H1 (cell line): ENCODE measurements around the gene ZNF548. TPM values are rescaled to one million over a fixed set of nuclear protein-coding genes. Genes with fewer than 3 reads are reported as not detected.

Experiments
- CTCF ChIA-PET: fragments of 300-600 bp; sonication (Branson Sonifier 250); formaldehyde crosslinking; loops from one replicate; lab custom pipeline; 2021; ENCODE audit not compliant: partially characterized antibody; lab: Charles Lee
- POLR2A ChIA-PET: fragments of 300-600 bp; sonication (Branson Sonifier 250); formaldehyde crosslinking; loops from one replicate; lab custom pipeline; 2021; ENCODE audit warnings: inconsistent platforms; ENCODE audit not compliant: partially characterized antibody; lab: Charles Lee
- DNase-seq, 2 experiments: peaks; one replicate each; pipeline versions ENCODE4 v3.0.0 to v3.0.0-alpha.2; 2010 to 2022; ENCODE audit warnings: low spot score in 2 of 2, low read depth in 1 of 2, mixed read lengths in 1 of 2
- FAIRE-seq: peaks from 2 replicates; lab custom pipeline; 2011; peaks lifted over from hg19 to GRCh38; lab: Jason Lieb, UNC
- H2AFZ ChIP-seq: 2 replicates; pipeline ENCODE4 v1.8.1; 2012; ENCODE audit warnings: low read length, inconsistent platforms
- H2AK5ac ChIP-seq: 2 replicates; pipeline ENCODE4 v1.6.1; 2013; ENCODE audit warnings: low read depth, low read length
- H2BK120ac ChIP-seq: replicated peaks from 2 replicates; pipeline ENCODE3; 2013; ENCODE audit warnings: low read depth, low read length, inconsistent platforms
- H2BK12ac ChIP-seq: 2 replicates; pipeline ENCODE4 v1.6.1; 2013; ENCODE audit warnings: low read depth, low read length
- H2BK15ac ChIP-seq: 2 replicates; pipeline ENCODE4 v1.6.1; 2013; ENCODE audit warnings: low read length
- H2BK20ac ChIP-seq: 2 replicates; pipeline ENCODE4 v1.6.1; 2013; ENCODE audit warnings: low read length
- H2BK5ac ChIP-seq: 2 replicates; pipeline ENCODE4 v1.6.1; 2013; ENCODE audit warnings: low read depth, low read length
- H3K14ac ChIP-seq: 2 replicates; pipeline ENCODE4 v1.6.1; 2013; ENCODE audit warnings: inconsistent platforms; ENCODE audit not compliant: insufficient read length
- H3K18ac ChIP-seq: 2 replicates; pipeline ENCODE4 v1.6.1; 2013; ENCODE audit warnings: low read length; ENCODE audit errors: extremely low read depth
- H3K23ac ChIP-seq: 2 replicates; pipeline ENCODE4 v1.6.1; 2013; ENCODE audit warnings: inconsistent platforms; ENCODE audit not compliant: insufficient read length
- H3K23me2 ChIP-seq: 2 replicates; pipeline ENCODE4 v1.6.1; 2013; ENCODE audit warnings: low read depth, low read length
- H3K27ac ChIP-seq: 2 replicates; pipeline ENCODE4 v1.6.1; 2011; ENCODE audit warnings: low read depth, low read length, inconsistent platforms
- H3K27me3 ChIP-seq, 4 experiments: replicated peaks in 1 of 4; 1 replicate in 1 of 4; 2 replicates in 3 of 4; pipeline versions ENCODE4 v1.6.1 to v1.8.1; 2011 to 2013; ENCODE audit warnings: low read length in 3 of 4, mild to moderate bottlenecking in 3 of 4, inconsistent platforms in 2 of 4, mixed read lengths in 2 of 4, moderate library complexity in 1 of 4; ENCODE audit not compliant: control insufficient read depth in 3 of 4, insufficient read depth in 3 of 4; ENCODE audit errors: extremely low read depth in 1 of 4
- H3K36me3 ChIP-seq, 4 experiments: 2 replicates each; pipeline versions ENCODE4 v1.6.1 to v1.8.1; 2011 to 2013; ENCODE audit warnings: mild to moderate bottlenecking in 4 of 4, low read length in 3 of 4, moderate library complexity in 2 of 4, control low read depth in 1 of 4, inconsistent platforms in 1 of 4; ENCODE audit not compliant: insufficient read depth in 4 of 4, control insufficient read depth in 2 of 4
- H3K4ac ChIP-seq: replicated peaks from 2 replicates; pipeline ENCODE3; 2013; ENCODE audit warnings: low read length, low read depth, mixed read lengths, inconsistent platforms; ENCODE audit not compliant: insufficient read length
- H3K4me1 ChIP-seq, 4 experiments: replicated peaks in 1 of 4; 1 replicate in 1 of 4; 2 replicates in 3 of 4; pipeline versions ENCODE4 v1.6.1 to v1.8.1; 2011 to 2013; ENCODE audit warnings: low read length in 3 of 4, inconsistent platforms in 2 of 4, mixed read lengths in 1 of 4; ENCODE audit not compliant: insufficient read depth in 4 of 4, control insufficient read depth in 3 of 4
- H3K4me2 ChIP-seq, 2 experiments: 2 replicates each; pipeline versions ENCODE4 v1.6.1 to v1.8.1; 2011 to 2013; ENCODE audit warnings: low read depth in 2 of 2, low read length in 2 of 2, control low read depth in 1 of 2, inconsistent platforms in 1 of 2, mild to moderate bottlenecking in 1 of 2; ENCODE audit not compliant: insufficient read depth in 1 of 2
- H3K4me3 ChIP-seq, 4 experiments: fragments of 200-600, 300-600 bp in 1 of 4; sonication (generic), shearing (Covaris generic), sonication (Bioruptor Twin) in 1 of 4; 2 replicates each; pipeline versions ENCODE4 v1.5.1 to v1.8.1; 2011 to 2016; ENCODE audit warnings: low read length in 4 of 4, low read depth in 3 of 4, control low read depth in 2 of 4, inconsistent platforms in 2 of 4, mild to moderate bottlenecking in 2 of 4, mixed read lengths in 1 of 4, moderate library complexity in 1 of 4; ENCODE audit not compliant: insufficient read depth in 2 of 4; ENCODE audit errors: extremely low read depth in 1 of 4
- H3K56ac ChIP-seq: replicated peaks from 2 replicates; pipeline ENCODE3; 2013; ENCODE audit warnings: low read depth, mild to moderate bottlenecking, mixed read lengths, low read length, inconsistent platforms; ENCODE audit not compliant: insufficient read length
- H3K79me1 ChIP-seq: 2 replicates; pipeline ENCODE4 v1.6.1; 2013; ENCODE audit warnings: low read depth, low read length, control low read depth
- H3K79me2 ChIP-seq, 2 experiments: 2 replicates each; pipeline versions ENCODE4 v1.6.1 to v1.8.1; 2012 to 2013; ENCODE audit warnings: low read length in 2 of 2, mild to moderate bottlenecking in 2 of 2, inconsistent platforms in 1 of 2; ENCODE audit not compliant: insufficient read depth in 2 of 2, control insufficient read depth in 1 of 2
- H3K9ac ChIP-seq, 4 experiments: replicated peaks in 1 of 4; 1 replicate in 1 of 4; 2 replicates in 3 of 4; pipeline versions ENCODE4 v1.6.1 to v1.8.1; 2011 to 2013; ENCODE audit warnings: low read depth in 3 of 4, low read length in 3 of 4, control low read depth in 2 of 4, mild to moderate bottlenecking in 2 of 4, moderate library complexity in 2 of 4, inconsistent platforms in 1 of 4; ENCODE audit errors: extremely low read depth in 1 of 4
- H3K9me3 ChIP-seq, 2 experiments: 2 replicates each; pipeline versions ENCODE4 v1.6.1 to v1.8.1; 2012 to 2013; ENCODE audit warnings: mild to moderate bottlenecking in 2 of 2, moderate library complexity in 2 of 2, control low read depth in 1 of 2, inconsistent platforms in 1 of 2, low read depth in 1 of 2, low read length in 1 of 2, mixed read lengths in 1 of 2; ENCODE audit not compliant: insufficient read depth in 2 of 2
- H4K20me1 ChIP-seq, 2 experiments: replicated peaks in 1 of 2; 2 replicates each; pipeline versions ENCODE3 to v1.8.1; 2011 to 2013; ENCODE audit warnings: inconsistent platforms in 2 of 2, low read length in 2 of 2, mild to moderate bottlenecking in 1 of 2; ENCODE audit not compliant: insufficient read depth in 2 of 2, control insufficient read depth in 1 of 2
- H4K5ac ChIP-seq: 2 replicates; pipeline ENCODE4 v1.6.1; 2013; ENCODE audit warnings: low read length, low read depth, mixed read lengths, inconsistent platforms; ENCODE audit not compliant: insufficient read length
- H4K8ac ChIP-seq: 2 replicates; pipeline ENCODE4 v1.8.0; 2013; ENCODE audit warnings: mild to moderate bottlenecking, moderate library complexity, low read length, inconsistent platforms; ENCODE audit not compliant: insufficient read depth; ENCODE audit errors: extremely low read depth
- H4K91ac ChIP-seq: replicated peaks from 2 replicates; pipeline ENCODE3; 2013; ENCODE audit warnings: low read length, mixed read lengths, inconsistent platforms; ENCODE audit not compliant: insufficient read length
- CBX5 ChIP-seq: fragments of 300-800, 300-1000 bp; sonication (generic); IDR thresholded peaks from 2 replicates; pipeline ENCODE4 v1.7.1; 2016; ENCODE audit warnings: antibody characterized with exemption, low read length, low read depth
- CBX8 ChIP-seq: fragments of 300-800, 300-1000 bp; sonication (generic); IDR thresholded peaks from 2 replicates; pipeline ENCODE4 v1.7.1; 2016; ENCODE audit warnings: low read depth, low read length, borderline replicate concordance
- CEBPB ChIP-seq: IDR thresholded peaks from 2 replicates; pipeline ENCODE4 v1.6.1; 2012; ENCODE audit warnings: low read depth, low read length
- POLR2AphosphoS5 ChIP-seq: IDR thresholded peaks from 2 replicates; pipeline ENCODE4 v1.6.1; 2011; ENCODE audit warnings: low read depth, low read length
- polyA plus RNA-seq, 7 experiments: library from polyadenylated mRNA; depleted of rRNA in 3 of 7; stranded (reverse) in 5 of 7; unstranded in 2 of 7; fragments of >200 nt in 5 of 7; fragments of 200-250 nt in 2 of 7; gene quantifications; 1 replicate in 5 of 7; 2 replicates in 1 of 7; 4 replicates in 1 of 7; pipeline versions ENCODE4 v1.2.1 to v1.2.3, GENCODE V29; 2011 to 2013; ENCODE audit warnings: missing spikeins in 2 of 7, mixed read lengths in 2 of 7
- total RNA-seq: library from RNA; stranded (reverse); fragmentation: NEBNext Ultra II Directional; extraction: Animal tissue kit (Norgen Biotek cat#: 25700); gene quantifications from 2 replicates; pipeline ENCODE4 v1.2.1, GENCODE V29; 2021
- TF ChIP-seq, protein P1 (sequence below): IDR thresholded peaks from 2 replicates; pipeline ENCODE4 v1.6.1; 2012; ENCODE audit warnings: inconsistent platforms

Gene ZNF548
- total and polyA plus RNA-seq, 2 of the 8 experiments (the other 6 are each of a cell fraction or from before 2014, with no cell fraction given): 7.4 to 9.9 TPM

DNA sequence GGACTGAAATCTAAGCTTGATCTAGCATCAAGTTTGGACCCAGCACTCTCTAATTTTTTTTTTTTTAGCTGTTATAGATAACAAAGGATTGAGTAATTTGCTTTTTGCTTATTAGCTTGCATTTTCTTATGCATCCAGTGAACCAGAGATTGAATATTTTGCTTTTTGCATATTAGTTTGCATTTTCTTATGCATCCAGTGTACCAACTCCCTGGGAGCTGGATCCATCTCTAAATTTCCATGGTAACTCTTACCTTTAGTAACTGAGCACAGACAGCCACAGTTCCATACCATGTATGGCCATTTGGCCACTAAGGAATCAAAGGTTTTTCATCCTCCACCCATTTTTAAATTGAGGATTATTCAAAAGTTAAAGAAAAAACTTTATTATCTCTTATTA, 8.7 kb upstream of the ZNF548 start:
- ChIA-PET CTCF (no interaction called here), POLR2A (interaction anchor here (0.8 to 1.6 kb wide), 2 partner anchors 9 to 81 kb away, joined by 3 to 4 read pairs; partner anchors contain the start of gene ZNF548)
- no peaks in the 10 kb centered on the region for H3K79me1 ChIP-seq
- no peaks in the 10 kb centered on the region for H3K27me3 ChIP-seq
- no peak overlapping the region for H2BK120ac ChIP-seq
- H2AFZ ChIP-seq: no peak overlapping the region
- no peak for DNase-seq
- no peaks in the 10 kb centered on the region for H4K20me1 ChIP-seq
- no peak overlapping the region for H3K27ac ChIP-seq
- peaks cover 0 to 17% (median 0%) of the 10 kb centered on the region in 4 experiments; a peak in 3 of 8 replicates for H3K36me3 ChIP-seq
- no peak overlapping the region for H3K18ac ChIP-seq
- peaks cover 15 to 18% of the 10 kb centered on the region in 2 experiments for H3K9me3 ChIP-seq
- H3K4ac ChIP-seq: no peak overlapping the region
- TF ChIP-seq CEBPB (no peak), CBX8 (no peak), CBX5 (no peak), POLR2AphosphoS5 (no peak)
- TF ChIP-seq, protein P1, sequence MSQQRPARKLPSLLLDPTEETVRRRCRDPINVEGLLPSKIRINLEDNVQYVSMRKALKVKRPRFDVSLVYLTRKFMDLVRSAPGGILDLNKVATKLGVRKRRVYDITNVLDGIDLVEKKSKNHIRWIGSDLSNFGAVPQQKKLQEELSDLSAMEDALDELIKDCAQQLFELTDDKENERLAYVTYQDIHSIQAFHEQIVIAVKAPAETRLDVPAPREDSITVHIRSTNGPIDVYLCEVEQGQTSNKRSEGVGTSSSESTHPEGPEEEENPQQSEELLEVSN: no peak
- H2BK5ac ChIP-seq: no peak overlapping the region
- no peak overlapping the region for H3K9ac ChIP-seq
- no peaks in the 10 kb centered on the region for H3K79me2 ChIP-seq
- H3K56ac ChIP-seq: no peak overlapping the region
- no peaks in the 10 kb centered on the region for H3K23me2 ChIP-seq
- no peak overlapping the region for H3K4me2 ChIP-seq
- no peak overlapping the region for H3K4me3 ChIP-seq
- H2BK15ac ChIP-seq: no peak overlapping the region
- H4K91ac ChIP-seq: no peak overlapping the region
- FAIRE-seq: no peak
- H3K14ac ChIP-seq: no peak overlapping the region
- H3K4me1 ChIP-seq: no peaks in the 10 kb centered on the region
- H2BK12ac ChIP-seq: no peak overlapping the region
- no peak overlapping the region for H3K23ac ChIP-seq
- no peak overlapping the region for H2BK20ac ChIP-seq
- no peak overlapping the region for H2AK5ac ChIP-seq
- no peak overlapping the region for H4K8ac ChIP-seq
- H4K5ac ChIP-seq: no peak overlapping the region
